Measurements from ENCODE around the gene RALGDS. TPM values are rescaled to one million over a fixed set of nuclear protein-coding genes. Genes with fewer than 3 reads are reported as not detected.

The RALGDS gene
- total RNA-seq, 2 experiments from 2014 or later = 85.7 to 102 TPM

DNA sequence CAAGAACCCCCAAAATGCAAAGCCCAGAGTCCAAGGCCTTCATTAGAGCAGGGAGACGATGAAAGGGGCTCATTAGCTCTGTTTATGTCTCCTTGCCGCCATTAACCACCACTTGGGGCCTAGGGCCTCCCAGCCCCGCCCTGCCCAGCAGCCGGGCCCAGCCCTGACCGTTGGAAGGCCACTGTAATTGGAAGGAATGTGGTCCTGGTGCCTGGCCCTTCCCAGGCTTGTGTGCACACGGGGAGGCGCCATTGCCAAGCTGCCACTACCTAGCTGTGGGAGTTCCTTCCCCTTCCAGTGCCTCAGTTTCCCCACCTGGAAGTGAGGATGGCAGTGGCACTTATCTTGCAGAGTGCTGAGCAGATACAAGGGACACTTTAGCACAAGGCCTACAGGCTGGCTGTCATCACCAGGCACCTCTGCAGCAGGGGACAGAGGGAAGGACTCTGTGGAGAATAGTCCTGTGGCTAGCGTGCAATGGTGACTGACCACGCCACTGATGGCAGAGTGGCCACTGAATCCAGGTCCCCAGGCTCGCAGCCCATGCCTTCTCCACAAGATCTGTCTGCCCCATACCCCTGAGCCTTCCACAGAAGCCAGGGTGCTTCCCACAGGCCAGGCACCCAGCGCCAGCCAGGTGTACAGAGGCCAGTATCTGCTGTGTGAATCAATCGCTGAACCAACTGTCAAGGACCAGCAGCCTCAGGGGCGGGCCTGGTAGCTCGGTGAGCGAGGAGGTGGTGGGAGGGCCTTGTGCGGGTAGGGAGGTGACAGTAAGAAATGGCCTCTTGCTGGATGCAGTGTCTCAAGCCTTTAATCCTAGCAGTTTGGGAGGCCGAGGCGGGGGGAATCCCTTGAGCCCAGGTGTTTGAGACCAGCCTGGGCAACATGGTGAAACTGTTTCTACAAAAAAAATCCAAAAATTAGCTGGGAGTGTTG is 21.9 kb upstream of the RALGDS start:
- Mint-ChIP-seq H3K27ac (peak overlapping the region; percentile 84), H3K36me3 (ENCODE audit: low read depth) (peaks cover 21% of the 10 kb centered on the region), H3K4me1 (ENCODE audit: low read depth) (peaks cover 88% of the 10 kb centered on the region), H3K9me3 (ENCODE audit: insufficient read depth) (no peaks in the 10 kb centered on the region), H3K4me3 (peak overlapping the region; percentile 34), H3K27me3 (ENCODE audit: low read depth) (no peaks in the 10 kb centered on the region)
- peak; percentile 50 for DNase-seq
- no peak for ATAC-seq
- ChIA-PET POLR2A (interaction anchor here (0.7 to 2.9 kb wide), 10 partner anchors 9 to 112 kb away, joined by 4 to 64 read pairs (median 8); partner anchors contain the start of genes GTF3C5 and RALGDS), CTCF (interaction anchor here (1.3 to 8.5 kb wide), 14 partner anchors 9 to 228 kb away, joined by 3 to 421 read pairs (median 17); partner anchors contain the start of genes GTF3C5 and RALGDS)

DNA sequence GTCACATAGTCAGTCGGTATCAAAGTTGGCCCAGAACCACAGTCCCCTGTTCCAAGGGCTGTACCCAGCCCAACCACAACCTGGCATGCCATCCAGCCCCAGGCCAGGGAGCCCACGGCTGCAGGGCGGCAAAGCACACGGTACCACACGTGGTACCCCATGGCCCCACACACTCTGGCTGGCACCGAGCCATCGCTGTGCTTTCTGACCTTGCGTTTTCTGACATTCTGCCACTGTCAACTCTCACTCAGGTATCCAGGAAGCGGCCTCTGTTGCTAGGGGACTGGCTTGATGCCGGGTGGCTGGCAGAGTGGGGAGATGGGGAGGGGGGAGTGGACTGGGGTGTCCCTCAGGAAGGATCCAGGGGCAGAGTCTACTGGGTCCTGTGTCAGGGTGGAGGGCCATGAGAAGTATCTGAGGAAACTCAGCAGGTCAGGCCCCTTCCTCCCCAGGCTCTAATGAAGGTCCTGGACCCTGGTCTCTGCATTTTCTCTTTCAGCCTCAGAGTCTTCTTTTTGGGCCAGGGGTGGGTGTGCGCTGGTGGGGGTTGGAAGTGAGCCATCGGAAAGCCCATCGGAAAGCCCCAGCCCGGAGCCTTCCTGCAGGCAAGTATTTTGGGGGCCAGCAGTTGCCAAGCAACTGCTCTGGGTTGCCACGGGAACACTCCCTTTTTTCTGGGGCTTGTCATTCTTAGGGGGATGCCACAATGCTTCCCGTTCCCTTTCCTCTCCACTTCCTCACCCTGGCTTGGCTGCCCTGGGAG is 21.0 kb upstream of the RALGDS start:
- peak; percentile 80 for DNase-seq
- ChIA-PET POLR2A (interaction anchor here (0.7 to 2.9 kb wide), 2 partner anchors 8 to 111 kb away, joined by 5 to 64 read pairs; partner anchors contain the start of gene GTF3C5), CTCF (interaction anchor here (3.0 to 8.5 kb wide), 3 partner anchors 11 to 91 kb away, joined by 52 to 421 read pairs (median 288); no protein-coding TSS in a partner anchor)
- Mint-ChIP-seq H3K4me1 (ENCODE audit: low read depth) (peaks cover 87% of the 10 kb centered on the region), H3K27me3 (ENCODE audit: low read depth) (no peaks in the 10 kb centered on the region), H3K9me3 (ENCODE audit: insufficient read depth) (no peaks in the 10 kb centered on the region), H3K4me3 (peak overlapping the region; percentile 34), H3K36me3 (ENCODE audit: low read depth) (peaks cover 18% of the 10 kb centered on the region), H3K27ac (peak overlapping the region; percentile 84)
- ATAC-seq = peak; percentile 30

DNA sequence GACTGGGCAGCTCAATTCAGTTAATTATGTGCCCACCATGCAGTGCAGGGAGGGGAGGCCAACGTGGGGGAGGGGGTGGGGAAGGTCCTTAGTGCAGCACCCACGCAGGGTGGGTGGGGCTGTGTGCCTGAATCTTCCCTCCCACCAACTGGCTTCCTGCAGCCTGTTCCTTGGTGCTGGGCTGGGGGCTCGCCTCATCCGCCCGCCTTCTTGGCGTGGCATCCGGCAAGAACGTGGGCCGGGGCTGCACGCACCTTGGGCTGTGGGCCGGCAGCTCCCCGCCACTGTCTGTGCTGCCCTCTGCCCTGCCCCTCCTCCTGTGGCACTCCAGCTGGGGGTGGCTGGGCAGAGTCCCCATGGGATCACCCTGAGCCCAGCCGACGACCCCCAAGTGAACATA is 19.6 kb upstream of the RALGDS start:
- no peak for DNase-seq
- no peaks in the 10 kb centered on the region for H3K27me3 Mint-ChIP-seq (ENCODE audit: low read depth)
- H3K27ac Mint-ChIP-seq = no peak overlapping the region
- CTCF ChIA-PET = no interaction called here
- H3K9me3 Mint-ChIP-seq (ENCODE audit: insufficient read depth) = no peaks in the 10 kb centered on the region
- H3K36me3 Mint-ChIP-seq (ENCODE audit: low read depth) = peaks cover 14% of the 10 kb centered on the region
- peaks cover 87% of the 10 kb centered on the region for H3K4me1 Mint-ChIP-seq (ENCODE audit: low read depth)
- no peak for ATAC-seq
- POLR2A ChIA-PET = no interaction called here
- H3K4me3 Mint-ChIP-seq = no peak overlapping the region

GRCh38 chr9:133140174-133140505 is 19.1 kb upstream of the RALGDS start:
- H3K4me3 Mint-ChIP-seq = no peak overlapping the region
- no peak for ATAC-seq
- ChIA-PET POLR2A (no interaction called here), CTCF (no interaction called here)
- H3K4me1 Mint-ChIP-seq (ENCODE audit: low read depth) = peaks cover 87% of the 10 kb centered on the region
- H3K36me3 Mint-ChIP-seq (ENCODE audit: low read depth) = peaks cover 14% of the 10 kb centered on the region
- no peaks in the 10 kb centered on the region for H3K9me3 Mint-ChIP-seq (ENCODE audit: insufficient read depth)
- DNase-seq = no peak
- no peak overlapping the region for H3K27ac Mint-ChIP-seq
- H3K27me3 Mint-ChIP-seq (ENCODE audit: low read depth) = no peaks in the 10 kb centered on the region

DNA sequence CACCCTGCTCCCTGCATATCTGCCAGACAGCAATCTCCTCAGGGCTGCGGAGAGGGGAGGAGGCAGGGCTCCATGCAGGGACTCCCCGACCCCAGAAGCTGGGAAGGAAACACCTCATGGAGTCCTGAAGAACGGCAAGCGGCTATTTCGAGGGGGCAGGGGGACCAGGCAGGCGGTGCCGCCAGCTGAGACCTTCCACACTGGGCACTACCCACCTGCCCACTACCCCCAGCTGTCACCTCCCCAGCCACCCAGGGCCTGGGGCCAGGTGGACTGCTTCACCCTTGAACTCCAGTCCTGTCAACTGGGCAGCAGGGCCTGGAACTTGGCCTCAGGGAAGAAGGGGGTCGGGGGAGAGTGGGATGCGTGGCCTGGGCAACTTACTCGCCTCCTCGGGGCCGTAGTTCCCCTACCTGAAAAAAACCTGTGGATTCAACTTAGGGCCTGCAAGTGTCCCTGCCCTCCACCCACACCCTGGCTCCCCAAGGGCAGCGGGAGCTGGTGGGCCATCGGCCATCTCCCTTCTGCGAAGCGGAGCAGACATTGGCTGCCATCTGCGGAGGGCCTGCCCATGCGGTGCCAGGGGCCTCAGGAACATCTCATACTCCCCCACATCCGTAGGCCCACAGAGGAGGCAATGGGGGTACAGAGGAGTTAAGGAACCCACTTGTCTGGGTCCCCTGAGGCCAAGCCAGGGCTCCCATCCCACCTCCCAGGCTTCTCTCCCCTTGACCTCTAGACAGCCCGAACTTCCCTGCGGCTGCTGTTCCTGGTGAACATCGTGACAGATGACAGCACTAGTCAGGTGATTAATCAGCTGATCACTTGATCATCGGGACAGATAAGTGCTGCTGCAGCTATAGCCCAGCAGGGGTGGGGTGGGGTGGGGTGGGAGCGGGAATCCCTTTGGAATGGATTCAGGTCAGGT is 18.5 kb upstream of the RALGDS start:
- ChIA-PET CTCF (no interaction called here), POLR2A (interaction anchor here (0.9 kb wide), 1 partner anchor 9 kb away, joined by 3 read pairs; no protein-coding TSS in a partner anchor)
- no peak for ATAC-seq
- peak overlapping the region; percentile 66 for H3K27ac Mint-ChIP-seq
- no peak overlapping the region for H3K4me3 Mint-ChIP-seq
- no peaks in the 10 kb centered on the region for H3K27me3 Mint-ChIP-seq (ENCODE audit: low read depth)
- H3K9me3 Mint-ChIP-seq (ENCODE audit: insufficient read depth) = no peaks in the 10 kb centered on the region
- H3K36me3 Mint-ChIP-seq (ENCODE audit: low read depth) = peaks cover 14% of the 10 kb centered on the region
- H3K4me1 Mint-ChIP-seq (ENCODE audit: low read depth) = peaks cover 87% of the 10 kb centered on the region
- no peak for DNase-seq

DNA sequence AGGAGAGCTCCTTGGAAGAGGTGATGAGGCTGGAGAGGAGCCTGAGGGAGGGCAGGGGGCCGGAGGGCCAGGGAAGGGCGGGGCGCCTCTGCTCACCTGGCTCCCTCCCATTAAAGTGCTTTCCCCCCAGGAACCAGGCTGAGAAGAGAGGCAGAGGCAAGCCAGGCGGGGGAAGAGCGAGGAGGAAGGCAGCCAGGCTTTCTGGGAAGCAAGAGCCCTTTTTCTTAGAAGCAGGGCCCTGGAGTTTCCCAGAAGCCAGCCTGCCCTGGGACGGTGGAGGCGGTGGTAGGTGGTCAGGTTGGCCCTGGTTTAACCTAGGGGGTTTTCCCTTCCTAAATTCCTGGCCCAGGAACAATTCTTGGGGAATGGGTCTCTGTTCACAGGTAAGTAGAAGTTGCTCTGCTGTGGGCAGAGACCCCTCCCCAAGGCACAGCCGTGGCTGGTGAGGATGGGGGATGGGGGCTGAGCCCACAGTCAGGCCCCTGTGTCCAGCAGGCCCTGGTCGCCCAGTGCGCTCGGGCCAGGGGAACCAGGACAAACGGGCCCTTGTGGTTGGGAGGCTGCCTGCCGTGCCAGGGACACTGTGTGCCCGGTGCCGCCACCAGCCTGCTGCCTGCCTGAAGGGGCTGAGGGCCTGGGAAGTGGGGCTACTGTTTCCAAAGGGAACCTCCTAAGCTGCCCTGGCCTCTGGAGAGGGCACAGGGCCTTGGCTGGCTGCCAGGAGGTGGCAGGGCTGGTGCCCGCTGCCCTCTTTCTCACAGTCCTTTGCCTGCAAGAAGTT is 16.6 kb upstream of the RALGDS start:
- Mint-ChIP-seq H3K27me3 (ENCODE audit: low read depth) (no peaks in the 10 kb centered on the region), H3K9me3 (ENCODE audit: insufficient read depth) (no peaks in the 10 kb centered on the region), H3K4me3 (peak overlapping the region; percentile 32), H3K36me3 (ENCODE audit: low read depth) (peaks cover 17% of the 10 kb centered on the region), H3K27ac (peak overlapping the region; percentile 79), H3K4me1 (ENCODE audit: low read depth) (peaks cover 89% of the 10 kb centered on the region)
- DNase-seq = peak; percentile 59
- no peak for ATAC-seq
- ChIA-PET POLR2A (interaction anchor here (1.1 kb wide), 1 partner anchor 107 kb away, joined by 4 read pairs; the partner anchor contains the start of gene GTF3C5), CTCF (interaction anchor here (1.7 to 14.0 kb wide), 2 partner anchors 9 to 10 kb away, joined by 10 to 288 read pairs; no protein-coding TSS in a partner anchor)

DNA sequence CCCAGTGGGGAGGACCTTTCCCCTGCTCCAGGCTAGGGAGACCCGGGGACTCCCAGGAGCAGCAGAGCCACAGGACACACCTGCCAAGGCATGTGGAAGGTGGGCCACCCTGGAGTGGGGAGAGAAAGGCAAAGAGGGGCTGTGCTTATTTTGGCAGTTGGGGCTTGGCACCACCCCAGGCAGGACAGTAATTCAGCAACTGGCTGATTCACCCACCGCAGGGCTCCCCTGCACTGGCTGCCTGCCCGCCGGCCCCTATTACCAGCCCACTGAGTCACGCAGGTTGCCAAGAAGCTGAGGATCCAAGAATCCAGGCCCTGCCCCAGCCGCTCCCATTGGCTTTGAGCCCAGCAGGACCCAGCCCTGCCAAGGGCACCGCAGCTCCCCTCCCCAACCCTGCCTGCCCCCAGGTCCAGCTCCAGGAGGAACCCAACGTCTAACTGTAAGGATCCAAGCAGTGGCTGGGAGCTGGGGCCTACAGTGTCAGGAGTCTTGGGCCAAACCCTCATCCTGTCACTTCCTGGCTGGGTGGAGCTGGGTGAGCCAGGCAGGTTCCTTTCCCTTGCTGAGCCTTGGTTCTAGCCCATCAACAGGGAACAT is 14.2 kb upstream of the RALGDS start:
- CTCF ChIA-PET = interaction anchor here (1.2 to 14.0 kb wide), 2 partner anchors 11 to 14 kb away, joined by 3 to 288 read pairs; partner anchors contain the start of gene RALGDS
- H3K27me3 Mint-ChIP-seq (ENCODE audit: low read depth) = no peaks in the 10 kb centered on the region
- peaks cover 31% of the 10 kb centered on the region for H3K36me3 Mint-ChIP-seq (ENCODE audit: low read depth)
- H3K4me3 Mint-ChIP-seq = no peak overlapping the region
- H3K9me3 Mint-ChIP-seq (ENCODE audit: insufficient read depth) = no peaks in the 10 kb centered on the region
- peaks cover 90% of the 10 kb centered on the region for H3K4me1 Mint-ChIP-seq (ENCODE audit: low read depth)
- peak; percentile 51 for DNase-seq
- peak overlapping the region; percentile 99 for H3K27ac Mint-ChIP-seq
- no peak for ATAC-seq
- POLR2A ChIA-PET = interaction anchor here (1.2 to 4.4 kb wide), 3 partner anchors 8 to 105 kb away, joined by 4 to 64 read pairs (median 9); no protein-coding TSS in a partner anchor

DNA sequence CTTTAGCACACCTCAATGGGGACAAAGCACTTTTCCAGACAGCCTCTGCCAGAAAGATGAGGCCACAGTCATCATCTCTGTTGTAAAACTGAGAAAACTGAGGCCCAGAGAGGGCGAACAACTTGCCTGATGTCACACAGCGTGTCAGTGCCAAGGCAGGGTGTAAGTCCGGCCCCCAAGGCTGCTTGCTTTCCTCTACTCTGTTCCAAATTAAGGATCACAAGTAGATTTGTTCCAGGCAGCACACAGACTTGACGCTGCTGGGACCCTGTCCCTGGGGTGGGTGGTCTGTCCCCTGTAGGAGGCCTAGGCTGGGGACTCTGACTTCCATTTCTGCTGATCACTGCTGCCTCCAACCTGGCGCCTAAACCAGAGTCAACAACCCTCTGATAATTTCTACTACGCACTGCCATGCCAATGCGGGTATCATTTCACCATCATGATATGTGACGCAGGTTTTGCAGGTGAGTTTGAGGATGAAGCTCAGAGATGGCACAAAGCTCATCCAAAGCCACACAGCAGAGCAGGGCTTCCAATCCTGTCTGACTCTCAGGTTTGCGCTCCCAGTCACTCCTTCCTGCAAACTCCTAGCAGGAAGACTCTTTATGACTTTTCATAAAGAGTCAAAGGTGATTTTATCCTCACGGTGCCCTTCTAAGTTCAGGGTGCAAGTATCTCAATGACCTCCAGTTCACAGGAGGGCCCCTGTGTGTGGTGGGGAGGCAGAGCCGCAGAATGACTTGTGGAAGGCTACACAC is 13.5 kb upstream of the RALGDS start:
- ChIA-PET POLR2A (interaction anchor here (0.6 to 4.4 kb wide), 13 partner anchors 9 to 295 kb away, joined by 3 to 64 read pairs (median 5); partner anchors contain the start of gene GTF3C5), CTCF (interaction anchor here (1.0 to 14.0 kb wide), 5 partner anchors 12 to 86 kb away, joined by 3 to 288 read pairs (median 4); partner anchors contain the start of gene RALGDS)
- Mint-ChIP-seq H3K27me3 (ENCODE audit: low read depth) (no peaks in the 10 kb centered on the region), H3K36me3 (ENCODE audit: low read depth) (peaks cover 31% of the 10 kb centered on the region), H3K9me3 (ENCODE audit: insufficient read depth) (no peaks in the 10 kb centered on the region), H3K4me1 (ENCODE audit: low read depth) (peaks cover 88% of the 10 kb centered on the region), H3K27ac (peak overlapping the region; percentile 99), H3K4me3 (peak overlapping the region; percentile 40)
- peak; percentile 2 for ATAC-seq
- DNase-seq = no peak

GRCh38 chr9:133133681-133134387 is 12.8 kb upstream of the RALGDS start:
- peak overlapping the region; percentile 99 for H3K27ac Mint-ChIP-seq
- H3K36me3 Mint-ChIP-seq (ENCODE audit: low read depth) = peaks cover 32% of the 10 kb centered on the region
- H3K4me3 Mint-ChIP-seq = peak overlapping the region; percentile 40
- no peaks in the 10 kb centered on the region for H3K9me3 Mint-ChIP-seq (ENCODE audit: insufficient read depth)
- H3K4me1 Mint-ChIP-seq (ENCODE audit: low read depth) = peaks cover 90% of the 10 kb centered on the region
- POLR2A ChIA-PET = interaction anchor here (0.6 to 4.4 kb wide), 14 partner anchors 9 to 294 kb away, joined by 3 to 64 read pairs (median 4); partner anchors contain the start of genes GTF3C5 and RALGDS
- ATAC-seq = peak; percentile 81
- DNase-seq = peak; percentile 95
- CTCF ChIA-PET = interaction anchor here (0.6 to 14.0 kb wide), 8 partner anchors 12 to 112 kb away, joined by 3 to 288 read pairs (median 4); partner anchors contain the start of gene RALGDS
- no peaks in the 10 kb centered on the region for H3K27me3 Mint-ChIP-seq (ENCODE audit: low read depth)
